Neural cell (in vitro differentiated cells): ENCODE results near the gene TMLHE. TPM values are rescaled to one million over a fixed set of nuclear protein-coding genes. Genes with fewer than 3 reads are reported as not detected.

ENCODE experiments used
- H2AFZ ChIP-seq: fragments of 200-600, 300-800 bp; sonication (generic), shearing (Covaris generic); 2 replicates; pipeline ENCODE4 v1.6.0; 2014; ENCODE audit warnings: low read depth, mild to moderate bottlenecking, antibody characterized with exemption, low read length, moderate library complexity
- H3F3A ChIP-seq: fragments of 200-600 bp; shearing (Covaris generic); 2 replicates; pipeline ENCODE4 v1.6.1; 2016; ENCODE audit warnings: mild to moderate bottlenecking, moderate library complexity, mixed read lengths, antibody characterized with exemption, low read length; ENCODE audit not compliant: insufficient read depth, poor library complexity, severe bottlenecking
- H3K27ac ChIP-seq: fragments of 200-600, 300-800 bp; sonication (generic), shearing (Covaris generic); 2 replicates; pipeline ENCODE4 v1.5.1; 2014; ENCODE audit warnings: mild to moderate bottlenecking, low read length, moderate library complexity
- H3K27me3 ChIP-seq: fragments of 300-800, 200-600 bp; sonication (generic), shearing (Covaris generic); 2 replicates; pipeline ENCODE4 v1.6.0; 2014; ENCODE audit warnings: mild to moderate bottlenecking, low read depth, low read length, moderate library complexity; ENCODE audit not compliant: insufficient read depth
- H3K36me3 ChIP-seq: fragments of 300-800, 200-600 bp; sonication (generic), shearing (Covaris generic); 2 replicates; pipeline ENCODE4 v1.5.1; 2014; ENCODE audit warnings: mild to moderate bottlenecking, antibody characterized with exemption, low read length, moderate library complexity; ENCODE audit not compliant: insufficient read depth
- H3K4me2 ChIP-seq: fragments of 300-800, 200-600 bp; sonication (generic), shearing (Covaris generic); 2 replicates; pipeline ENCODE4 v1.6.0; 2014; ENCODE audit warnings: mild to moderate bottlenecking, low read length
- H3K4me3 ChIP-seq: fragments of 300-800, 200-600 bp; sonication (generic), shearing (Covaris generic); 2 replicates; pipeline ENCODE4 v1.5.1; 2014; ENCODE audit warnings: mild to moderate bottlenecking, low read length, moderate library complexity
- H3K79me2 ChIP-seq: fragments of 200-600 bp; shearing (Covaris generic); replicated peaks from 2 replicates; pipeline ENCODE4 v1.6.0; 2014; ENCODE audit warnings: mild to moderate bottlenecking, low read length, moderate library complexity; ENCODE audit not compliant: insufficient read depth
- H3K9ac ChIP-seq: fragments of 300-800, 200-600 bp; sonication (generic), shearing (Covaris generic); 2 replicates; pipeline ENCODE4 v1.6.1; 2016; ENCODE audit warnings: mild to moderate bottlenecking, low read length, mixed read lengths
- H3K9me2 ChIP-seq: fragments of 200-600 bp; shearing (Covaris generic); 2 replicates; pipeline ENCODE4 v1.6.1; 2016; ENCODE audit warnings: mild to moderate bottlenecking, low read length, mixed read lengths; ENCODE audit not compliant: insufficient read depth
- H3K9me3 ChIP-seq: fragments of 200-600, 300-800 bp; sonication (generic), shearing (Covaris generic); 2 replicates; pipeline ENCODE4 v1.6.1; 2016; ENCODE audit warnings: mild to moderate bottlenecking, mixed run types, low read length, moderate library complexity, mixed read lengths
- H4K20me1 ChIP-seq: fragments of 200-600 bp; shearing (Covaris generic); 2 replicates; pipeline ENCODE4 v1.6.1; 2016; ENCODE audit warnings: mild to moderate bottlenecking, mixed run types; ENCODE audit not compliant: insufficient read depth
- EP300 ChIP-seq: fragments of 450-650 bp; conservative IDR thresholded peaks from 2 replicates; pipeline ENCODE4 v1.6.1; 2014; ENCODE audit warnings: antibody characterized with exemption, mild to moderate bottlenecking, moderate library complexity; ENCODE audit not compliant: poor library complexity, severe bottlenecking
- EZH2 ChIP-seq: fragments of 200-600, 300-800 bp; shearing (Covaris generic), sonication (generic); IDR thresholded peaks from 2 replicates; pipeline ENCODE4 v1.6.1; 2014; ENCODE audit warnings: antibody characterized with exemption, low read length, borderline replicate concordance, mild to moderate bottlenecking; ENCODE audit not compliant: insufficient read depth, poor library complexity, severe bottlenecking
- MXI1 ChIP-seq: fragments of 450-650 bp; conservative IDR thresholded peaks from 2 replicates; pipeline ENCODE4 v1.6.1; 2014; ENCODE audit warnings: antibody characterized with exemption, mild to moderate bottlenecking; ENCODE audit not compliant: poor library complexity, severe bottlenecking
- POLR2AphosphoS5 ChIP-seq: IDR thresholded peaks from 2 replicates; pipeline ENCODE4 v1.6.1; 2012
- RAD21 ChIP-seq: fragments of 450-650 bp; conservative IDR thresholded peaks from 2 replicates; pipeline ENCODE4 v1.6.1; 2014; ENCODE audit warnings: antibody characterized with exemption, mild to moderate bottlenecking, moderate library complexity
- SMC3 ChIP-seq: fragments of 450-650 bp; conservative IDR thresholded peaks from 2 replicates; pipeline ENCODE4 v1.6.1; 2014; ENCODE audit warnings: antibody characterized with exemption, mild to moderate bottlenecking, moderate library complexity; ENCODE audit not compliant: poor library complexity
- TAF1 ChIP-seq: IDR thresholded peaks from 2 replicates; pipeline ENCODE4 v1.6.1; 2012; ENCODE audit warnings: low read depth
- polyA plus RNA-seq: library from polyadenylated mRNA; depleted of rRNA; stranded (reverse); fragments of >200 nt; gene quantifications from 2 replicates; pipeline ENCODE4 v1.2.3, GENCODE V29; 2014
- TF ChIP-seq, protein P1 (sequence below): IDR thresholded peaks from 2 replicates; pipeline ENCODE4 v1.6.1; 2012; ENCODE audit warnings: borderline replicate concordance
- TF ChIP-seq, protein P2 (sequence below): fragments of 450-650 bp; IDR thresholded peaks from 2 replicates; pipeline ENCODE4 v1.5.1; 2014; ENCODE audit warnings: antibody characterized with exemption, mild to moderate bottlenecking, moderate library complexity; ENCODE audit not compliant: poor library complexity, severe bottlenecking

Gene TMLHE
- polyA plus RNA-seq, 1 donor from 2014 or later = 3.8 TPM

DNA sequence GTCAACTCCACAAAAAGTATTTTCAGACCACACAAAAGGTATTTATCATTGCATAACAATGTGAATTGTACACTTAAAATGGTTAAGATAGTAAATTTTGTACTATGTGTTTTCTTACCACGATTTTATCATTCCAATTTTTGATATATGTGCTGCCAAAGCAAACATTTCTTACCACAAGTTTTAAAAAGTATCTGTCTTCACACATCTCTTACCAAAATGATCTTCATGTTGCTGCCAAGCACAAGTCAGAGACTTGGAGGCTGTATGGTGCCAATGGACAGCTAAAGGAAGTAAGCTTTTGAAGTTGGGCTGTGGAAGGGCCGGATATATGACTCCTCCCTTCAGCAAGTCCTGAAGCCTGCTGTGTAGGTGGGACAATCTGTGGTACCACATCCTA lies 67.9 kb downstream of the TMLHE start:
- Histone ChIP-seq H4K20me1 (no peaks in the 10 kb centered on the region), H3F3A (no peaks in the 10 kb centered on the region), H3K27me3 (no peaks in the 10 kb centered on the region), H3K9me2 (no peaks in the 10 kb centered on the region), H3K9ac (no peak overlapping the region), H3K36me3 (no peaks in the 10 kb centered on the region), H3K4me3 (no peak overlapping the region), H3K9me3 (no peaks in the 10 kb centered on the region), H2AFZ (no peak overlapping the region), H3K79me2 (no peaks in the 10 kb centered on the region), H3K27ac (no peak overlapping the region), H3K4me2 (no peak overlapping the region)
- TF ChIP-seq, protein P1, sequence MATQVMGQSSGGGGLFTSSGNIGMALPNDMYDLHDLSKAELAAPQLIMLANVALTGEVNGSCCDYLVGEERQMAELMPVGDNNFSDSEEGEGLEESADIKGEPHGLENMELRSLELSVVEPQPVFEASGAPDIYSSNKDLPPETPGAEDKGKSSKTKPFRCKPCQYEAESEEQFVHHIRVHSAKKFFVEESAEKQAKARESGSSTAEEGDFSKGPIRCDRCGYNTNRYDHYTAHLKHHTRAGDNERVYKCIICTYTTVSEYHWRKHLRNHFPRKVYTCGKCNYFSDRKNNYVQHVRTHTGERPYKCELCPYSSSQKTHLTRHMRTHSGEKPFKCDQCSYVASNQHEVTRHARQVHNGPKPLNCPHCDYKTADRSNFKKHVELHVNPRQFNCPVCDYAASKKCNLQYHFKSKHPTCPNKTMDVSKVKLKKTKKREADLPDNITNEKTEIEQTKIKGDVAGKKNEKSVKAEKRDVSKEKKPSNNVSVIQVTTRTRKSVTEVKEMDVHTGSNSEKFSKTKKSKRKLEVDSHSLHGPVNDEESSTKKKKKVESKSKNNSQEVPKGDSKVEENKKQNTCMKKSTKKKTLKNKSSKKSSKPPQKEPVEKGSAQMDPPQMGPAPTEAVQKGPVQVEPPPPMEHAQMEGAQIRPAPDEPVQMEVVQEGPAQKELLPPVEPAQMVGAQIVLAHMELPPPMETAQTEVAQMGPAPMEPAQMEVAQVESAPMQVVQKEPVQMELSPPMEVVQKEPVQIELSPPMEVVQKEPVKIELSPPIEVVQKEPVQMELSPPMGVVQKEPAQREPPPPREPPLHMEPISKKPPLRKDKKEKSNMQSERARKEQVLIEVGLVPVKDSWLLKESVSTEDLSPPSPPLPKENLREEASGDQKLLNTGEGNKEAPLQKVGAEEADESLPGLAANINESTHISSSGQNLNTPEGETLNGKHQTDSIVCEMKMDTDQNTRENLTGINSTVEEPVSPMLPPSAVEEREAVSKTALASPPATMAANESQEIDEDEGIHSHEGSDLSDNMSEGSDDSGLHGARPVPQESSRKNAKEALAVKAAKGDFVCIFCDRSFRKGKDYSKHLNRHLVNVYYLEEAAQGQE = no peak
- no peak for TF ChIP-seq MXI1
- TF ChIP-seq EZH2 = no peak
- TF ChIP-seq RAD21 = no peak
- TF ChIP-seq, protein P2, sequence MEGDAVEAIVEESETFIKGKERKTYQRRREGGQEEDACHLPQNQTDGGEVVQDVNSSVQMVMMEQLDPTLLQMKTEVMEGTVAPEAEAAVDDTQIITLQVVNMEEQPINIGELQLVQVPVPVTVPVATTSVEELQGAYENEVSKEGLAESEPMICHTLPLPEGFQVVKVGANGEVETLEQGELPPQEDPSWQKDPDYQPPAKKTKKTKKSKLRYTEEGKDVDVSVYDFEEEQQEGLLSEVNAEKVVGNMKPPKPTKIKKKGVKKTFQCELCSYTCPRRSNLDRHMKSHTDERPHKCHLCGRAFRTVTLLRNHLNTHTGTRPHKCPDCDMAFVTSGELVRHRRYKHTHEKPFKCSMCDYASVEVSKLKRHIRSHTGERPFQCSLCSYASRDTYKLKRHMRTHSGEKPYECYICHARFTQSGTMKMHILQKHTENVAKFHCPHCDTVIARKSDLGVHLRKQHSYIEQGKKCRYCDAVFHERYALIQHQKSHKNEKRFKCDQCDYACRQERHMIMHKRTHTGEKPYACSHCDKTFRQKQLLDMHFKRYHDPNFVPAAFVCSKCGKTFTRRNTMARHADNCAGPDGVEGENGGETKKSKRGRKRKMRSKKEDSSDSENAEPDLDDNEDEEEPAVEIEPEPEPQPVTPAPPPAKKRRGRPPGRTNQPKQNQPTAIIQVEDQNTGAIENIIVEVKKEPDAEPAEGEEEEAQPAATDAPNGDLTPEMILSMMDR = no peak
- TF ChIP-seq POLR2AphosphoS5 = no peak
- no peak for TF ChIP-seq SMC3
- TF ChIP-seq EP300 = no peak
- TF ChIP-seq TAF1 = no peak

DNA sequence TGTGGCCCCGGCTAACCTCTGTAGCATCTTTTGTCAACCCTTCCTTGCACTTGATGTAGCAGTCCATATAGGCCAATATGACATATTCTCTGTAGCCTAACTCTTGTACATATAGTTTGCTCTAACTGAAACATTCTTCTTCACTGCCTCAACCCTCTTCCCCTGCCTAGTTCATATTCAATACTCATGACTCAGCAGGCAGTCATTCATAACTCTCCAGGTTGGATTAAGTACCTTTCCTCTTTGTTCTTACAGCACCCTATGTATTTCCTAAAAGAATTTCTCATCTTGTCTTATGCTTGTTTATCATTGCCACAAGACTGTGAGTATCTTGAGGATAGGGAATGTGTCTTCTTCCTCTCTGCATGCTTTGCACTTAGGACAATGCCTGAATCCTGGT lies 76.9 kb downstream of the TMLHE start:
- H3K36me3 ChIP-seq = no peaks in the 10 kb centered on the region
- no peaks in the 10 kb centered on the region for H3K79me2 ChIP-seq
- no peaks in the 10 kb centered on the region for H3F3A ChIP-seq
- H3K9me3 ChIP-seq = no peaks in the 10 kb centered on the region
- TF ChIP-seq, protein P1 = no peak
- TF ChIP-seq POLR2AphosphoS5 (no peak), RAD21 (no peak), EZH2 (no peak), EP300 (no peak), TAF1 (no peak), SMC3 (no peak)
- TF ChIP-seq, protein P2 = no peak
- no peaks in the 10 kb centered on the region for H3K9me2 ChIP-seq
- H2AFZ ChIP-seq = no peak overlapping the region
- no peak overlapping the region for H3K4me2 ChIP-seq
- H4K20me1 ChIP-seq = no peaks in the 10 kb centered on the region
- no peaks in the 10 kb centered on the region for H3K27me3 ChIP-seq
- H3K27ac ChIP-seq = no peak overlapping the region
- no peak overlapping the region for H3K9ac ChIP-seq
- no peak overlapping the region for H3K4me3 ChIP-seq
